Stimulated activated CD8-positive, alpha-beta memory T cell treated with anti-CD3 and anti-CD28 coated beads, Interleukin-7, amount 100 ng/mL, for 48 hours (primary cell): ENCODE measurements around the gene ARHGAP25.

Experiments used
- DNase-seq, 2 donors: peaks; one replicate each; pipeline ENCODE4 v3.0.0-alpha.2; 2020; ENCODE audit warnings: low read depth in 1 of 2; ENCODE audit errors: extremely low read depth in 1 of 2

ARHGAP25 gene

GRCh38 chr2:68827666-68828065, 93.1 kb downstream of the ARHGAP25 start:
- no peak for DNase-seq

- DNase-seq = peak in 1 of 2 donors; percentile 34
Measured at GRCh38 chr2:68828887-68829708, 94.5 kb downstream of the ARHGAP25 start.

- DNase-seq = no peak
Measured at GRCh38 chr2:68829749-68830148, 95.1 kb downstream of the ARHGAP25 start.

GRCh38 chr2:68831686-68832232, 97.1 kb downstream of the ARHGAP25 start:
- no peak for DNase-seq

GRCh38 chr2:68832233-68832869, 97.7 kb downstream of the ARHGAP25 start:
- peak; percentile 25 to 49 for DNase-seq

- DNase-seq = no peak
Measured at GRCh38 chr2:68833162-68833561, 98.6 kb downstream of the ARHGAP25 start.

- DNase-seq = no peak
Measured at GRCh38 chr2:68834737-68835376, 100.2 kb downstream of the ARHGAP25 start.

- DNase-seq = no peak
Measured at GRCh38 chr2:68835621-68836020, 101.0 kb downstream of the ARHGAP25 start.

- DNase-seq = peak in 1 of 2 donors; percentile 26
Measured at GRCh38 chr2:68837164-68837860, 102.7 kb downstream of the ARHGAP25 start.

- DNase-seq = no peak
Measured at GRCh38 chr2:68837861-68838341, 103.3 kb downstream of the ARHGAP25 start.

GRCh38 chr2:68838641-68839040, 104.0 kb downstream of the ARHGAP25 start:
- DNase-seq = no peak

GRCh38 chr2:68839260-68839833, 104.7 kb downstream of the ARHGAP25 start:
- DNase-seq = peak in 1 of 2 donors; percentile 8

- DNase-seq = no peak
Measured at GRCh38 chr2:68845043-68845442, 110.4 kb downstream of the ARHGAP25 start.

- no peak for DNase-seq
Measured at GRCh38 chr2:68846091-68846490, 111.5 kb downstream of the ARHGAP25 start.

- DNase-seq = no peak
Measured at GRCh38 chr2:68847751-68848150, 113.1 kb downstream of the ARHGAP25 start.

GRCh38 chr2:68849579-68850030, 115.0 kb downstream of the ARHGAP25 start:
- no peak for DNase-seq

- no peak for DNase-seq
Measured at GRCh38 chr2:68850524-68850923, 115.9 kb downstream of the ARHGAP25 start.

- no peak for DNase-seq
Measured at GRCh38 chr2:68853035-68853434, 118.4 kb downstream of the ARHGAP25 start.

GRCh38 chr2:68853915-68854314, 119.3 kb downstream of the ARHGAP25 start:
- no peak for DNase-seq

- no peak for DNase-seq
Measured at GRCh38 chr2:68854476-68854875, 119.9 kb downstream of the ARHGAP25 start.
